Gastrocnemius medialis (tissue), 4 donors: ENCODE measurements around the gene SND1.

Source experiments
- POLR2A ChIP-seq, 2 donors: fragments of 450-650 bp; IDR thresholded peaks; one replicate each; pipeline ENCODE4 v1.6.1; 2017; ENCODE audit warnings: antibody characterized with exemption in 2 of 2, mild to moderate bottlenecking in 2 of 2, moderate library complexity in 2 of 2
- TF ChIP-seq, protein P1 (sequence below), 5 experiments: fragments of 450-650 bp in 3 of 5; fragments of 200-600 bp in 2 of 5; sonication (generic) in 2 of 5; IDR thresholded peaks in 4 of 5; conservative IDR thresholded peaks in 1 of 5; 1 replicate in 4 of 5; 2 replicates in 1 of 5; pipeline ENCODE4 v1.5.1; 2016 to 2019; ENCODE audit warnings: antibody characterized with exemption in 5 of 5, mild to moderate bottlenecking in 3 of 5, moderate library complexity in 3 of 5

GRCh38 chr7:127609297-127609696 lies 42.7 kb upstream of the SND1 start:
- TF ChIP-seq, protein P1, sequence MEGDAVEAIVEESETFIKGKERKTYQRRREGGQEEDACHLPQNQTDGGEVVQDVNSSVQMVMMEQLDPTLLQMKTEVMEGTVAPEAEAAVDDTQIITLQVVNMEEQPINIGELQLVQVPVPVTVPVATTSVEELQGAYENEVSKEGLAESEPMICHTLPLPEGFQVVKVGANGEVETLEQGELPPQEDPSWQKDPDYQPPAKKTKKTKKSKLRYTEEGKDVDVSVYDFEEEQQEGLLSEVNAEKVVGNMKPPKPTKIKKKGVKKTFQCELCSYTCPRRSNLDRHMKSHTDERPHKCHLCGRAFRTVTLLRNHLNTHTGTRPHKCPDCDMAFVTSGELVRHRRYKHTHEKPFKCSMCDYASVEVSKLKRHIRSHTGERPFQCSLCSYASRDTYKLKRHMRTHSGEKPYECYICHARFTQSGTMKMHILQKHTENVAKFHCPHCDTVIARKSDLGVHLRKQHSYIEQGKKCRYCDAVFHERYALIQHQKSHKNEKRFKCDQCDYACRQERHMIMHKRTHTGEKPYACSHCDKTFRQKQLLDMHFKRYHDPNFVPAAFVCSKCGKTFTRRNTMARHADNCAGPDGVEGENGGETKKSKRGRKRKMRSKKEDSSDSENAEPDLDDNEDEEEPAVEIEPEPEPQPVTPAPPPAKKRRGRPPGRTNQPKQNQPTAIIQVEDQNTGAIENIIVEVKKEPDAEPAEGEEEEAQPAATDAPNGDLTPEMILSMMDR (IDR thresholded peaks at IDR 0.05 in 4 of 5, conservative IDR thresholded peaks at IDR 0.05 in 1 of 5), result no peak
- no peak for TF ChIP-seq POLR2A (IDR thresholded peaks at IDR 0.05)
